NCI-H460 (cell line): ENCODE results near the gene FBXW5. TPM values are rescaled to one million over a fixed set of nuclear protein-coding genes. Genes with fewer than 3 reads are reported as not detected.
A peak's percentile ranks its signal among the peaks of the same experiment; 100 is the strongest.

Experiments
- DNase-seq: peaks from one replicate; pipeline ENCODE4 v3.0.0-alpha.2; 2016; ENCODE audit warnings: low read depth; ENCODE audit errors: extremely low read depth
- total RNA-seq: library from RNA; depleted of rRNA; stranded (reverse); fragments of >200 nt; shearing (Covaris generic); gene quantifications from 2 replicates; pipeline ENCODE4 v1.2.3, GENCODE V29; 2014

FBXW5 gene
- total RNA-seq, 1 experiment from 2014 or later: 93.0 TPM

- peak; percentile 30 for DNase-seq
Measured at GRCh38 chr9:136978073-136978864, 33.7 kb upstream of the FBXW5 start.

GRCh38 chr9:136977649-136978072, 33.1 kb upstream of the FBXW5 start:
- no peak for DNase-seq

GRCh38 chr9:136977223-136977622, 32.7 kb upstream of the FBXW5 start, which contains the start of gene PTGDS:
Gene PTGDS, plus strand, starts transcription at chr9:136977504. Its CDS starts 75 bp downstream, at chr9:136977579.
- DNase-seq: no peak

GRCh38 chr9:136975644-136976043, 31.1 kb upstream of the FBXW5 start:
- DNase-seq: no peak

- DNase-seq: no peak
Measured at GRCh38 chr9:136974817-136975535, 30.4 kb upstream of the FBXW5 start.

GRCh38 chr9:136973618-136974617, 29.4 kb upstream of the FBXW5 start:
- no peak for DNase-seq

- DNase-seq: no peak
Measured at GRCh38 chr9:136972743-136973142, 28.2 kb upstream of the FBXW5 start.

- no peak for DNase-seq
Measured at GRCh38 chr9:136972335-136972734, 27.8 kb upstream of the FBXW5 start.

GRCh38 chr9:136971746-136972145, 27.2 kb upstream of the FBXW5 start:
- DNase-seq: no peak

GRCh38 chr9:136970361-136970760, 25.8 kb upstream of the FBXW5 start:
- DNase-seq: no peak

GRCh38 chr9:136969774-136970173, 25.2 kb upstream of the FBXW5 start:
- no peak for DNase-seq

- DNase-seq: no peak
Measured at GRCh38 chr9:136969150-136969549, 24.6 kb upstream of the FBXW5 start.

GRCh38 chr9:136968333-136969127, 24.0 kb upstream of the FBXW5 start:
- DNase-seq: no peak

GRCh38 chr9:136965771-136966484, 21.4 kb upstream of the FBXW5 start:
- no peak for DNase-seq

GRCh38 chr9:136964833-136965422, 20.4 kb upstream of the FBXW5 start:
- no peak for DNase-seq

- DNase-seq: no peak
Measured at GRCh38 chr9:136964171-136964689, 19.7 kb upstream of the FBXW5 start.

- no peak for DNase-seq
Measured at GRCh38 chr9:136963751-136964150, 19.2 kb upstream of the FBXW5 start.

GRCh38 chr9:136963341-136963740, 18.8 kb upstream of the FBXW5 start:
- no peak for DNase-seq
